Germinal center (tissue), 1 donor: ENCODE results near the gene CHN2.

Experiments used
- DNase-seq: peaks from one replicate; pipeline ENCODE4 v3.0.0; 2012; ENCODE audit warnings: mixed read lengths, low spot score

The CHN2 gene

GRCh38 chr7:29285444-29285793, 90.8 kb downstream of the CHN2 start:
- DNase-seq: no peak

GRCh38 chr7:29285861-29286260, 91.3 kb downstream of the CHN2 start:
- no peak for DNase-seq

- no peak for DNase-seq
Observed at GRCh38 chr7:29287366-29287765, 92.8 kb downstream of the CHN2 start.

GRCh38 chr7:29288181-29289091, 93.9 kb downstream of the CHN2 start:
- no peak for DNase-seq

DNA sequence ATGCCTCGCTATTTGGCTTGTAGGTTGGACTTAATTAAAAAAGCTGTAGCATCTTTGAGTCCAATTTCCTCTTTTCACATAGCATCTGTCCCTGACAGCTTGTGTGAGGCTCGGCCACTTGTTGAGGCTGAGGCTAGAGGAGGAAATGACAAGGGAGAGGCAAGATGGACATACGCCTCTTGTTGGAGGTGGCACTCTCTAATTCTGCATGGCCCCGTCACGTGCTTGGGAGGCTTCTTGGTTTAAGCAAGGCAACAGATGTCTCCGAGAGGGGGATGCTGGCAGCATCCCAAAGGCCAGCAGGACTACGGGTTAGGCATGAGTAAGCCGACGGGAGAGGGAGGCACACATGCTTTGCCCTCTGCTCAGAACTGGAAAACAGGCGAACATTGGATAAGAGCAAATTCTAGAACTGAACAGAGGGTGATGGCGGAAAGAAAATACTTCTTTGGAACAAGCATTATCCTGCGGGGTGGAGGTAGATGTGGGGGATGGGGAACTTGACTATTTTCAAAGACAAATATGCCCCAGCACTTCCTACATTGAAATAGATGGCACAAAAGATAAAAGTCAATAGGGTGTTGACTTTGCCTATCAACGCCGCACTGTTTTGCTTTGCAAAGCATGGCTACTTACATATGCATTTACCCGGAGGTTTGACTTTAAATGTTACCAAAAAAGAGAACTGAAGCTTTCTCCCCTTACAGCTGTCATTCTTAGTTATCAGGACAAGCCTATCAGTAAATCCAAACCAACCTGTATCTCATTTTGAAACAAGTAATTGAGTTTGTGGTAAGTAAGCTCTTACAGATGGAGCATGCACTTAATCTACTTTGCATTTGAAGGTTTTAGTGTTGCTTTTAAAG, 94.8 kb downstream of the CHN2 start:
- DNase-seq: peak; percentile 67

DNA sequence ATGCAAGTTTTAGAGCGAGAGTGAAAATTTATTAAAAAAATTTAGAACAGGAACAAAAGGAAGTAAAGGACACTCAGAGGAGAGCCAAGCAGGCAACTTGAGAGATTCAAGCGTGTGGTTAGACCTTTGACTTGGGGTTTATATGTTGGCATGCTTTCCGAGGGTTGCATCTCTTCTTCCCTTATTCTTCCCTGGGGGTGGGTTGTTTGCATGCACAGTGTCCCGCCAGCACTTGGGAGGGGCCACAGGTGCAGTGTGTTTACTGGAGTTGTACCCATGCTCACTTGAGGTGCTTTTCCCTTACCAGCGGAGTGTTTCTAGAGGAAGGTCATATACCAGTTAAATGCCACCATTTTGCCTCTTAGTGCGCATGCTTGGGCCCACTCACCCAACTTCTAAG, 96.3 kb downstream of the CHN2 start:
- no peak for DNase-seq

GRCh38 chr7:29291723-29292618, 97.4 kb downstream of the CHN2 start:
- DNase-seq: no peak

DNA sequence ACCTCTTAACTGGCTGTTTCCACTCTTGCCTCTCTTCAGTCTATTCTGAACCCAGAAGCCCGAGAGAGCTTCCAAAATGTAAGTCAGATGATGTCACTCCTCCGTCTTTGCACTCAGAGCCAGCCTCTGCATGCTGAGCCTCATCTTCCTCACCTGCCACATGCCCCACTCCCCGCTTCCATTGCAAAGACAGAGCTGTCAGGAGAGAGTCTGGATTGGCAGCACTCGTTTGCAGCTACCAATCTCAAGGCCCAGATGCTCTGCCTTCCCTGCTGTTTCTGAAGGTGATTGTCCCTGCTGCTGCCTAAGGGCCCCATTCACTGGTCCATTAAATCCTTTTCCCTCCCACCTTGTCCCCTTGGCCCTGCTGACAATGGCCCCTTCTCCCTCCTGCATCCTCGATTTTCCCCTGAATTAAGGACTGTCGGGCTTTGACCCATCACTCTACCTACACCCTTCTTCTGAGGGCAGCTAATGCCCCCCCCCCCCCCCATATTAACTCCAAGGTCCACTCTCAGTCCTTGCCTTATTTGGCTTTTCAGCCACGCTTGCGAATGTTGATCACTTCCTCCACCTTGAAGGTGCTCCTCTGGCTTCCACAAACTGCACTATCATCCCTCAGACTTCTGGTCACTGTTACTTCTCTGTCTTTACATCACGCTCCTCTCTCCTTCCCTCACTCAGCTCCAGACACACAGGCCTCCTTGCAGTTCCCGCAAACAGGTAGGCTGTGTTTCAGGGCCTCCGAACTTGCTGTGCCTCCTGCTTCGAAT, 98.5 kb downstream of the CHN2 start:
- DNase-seq: no peak

DNA sequence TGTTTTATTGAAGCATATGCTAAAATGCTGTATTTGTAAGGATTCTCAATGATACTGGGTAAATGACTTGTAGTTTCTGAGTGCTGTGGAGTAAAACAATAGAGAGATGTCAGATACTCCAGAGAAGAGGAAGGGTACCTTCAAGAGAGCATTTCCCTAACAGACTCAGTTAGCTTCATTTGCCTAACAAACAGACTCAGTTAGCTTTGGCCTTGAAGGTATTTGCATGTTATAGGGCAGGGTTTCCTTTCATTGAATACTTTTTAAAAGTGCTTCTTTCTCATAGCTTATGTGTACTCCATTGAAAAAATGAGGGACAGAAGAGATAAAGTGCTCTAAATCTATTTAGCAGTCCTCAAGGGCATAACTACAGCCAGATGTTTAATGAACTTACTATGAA, 101.8 kb downstream of the CHN2 start:
- no peak for DNase-seq

- DNase-seq: no peak
Observed at GRCh38 chr7:29297194-29297890, 102.8 kb downstream of the CHN2 start.

DNA sequence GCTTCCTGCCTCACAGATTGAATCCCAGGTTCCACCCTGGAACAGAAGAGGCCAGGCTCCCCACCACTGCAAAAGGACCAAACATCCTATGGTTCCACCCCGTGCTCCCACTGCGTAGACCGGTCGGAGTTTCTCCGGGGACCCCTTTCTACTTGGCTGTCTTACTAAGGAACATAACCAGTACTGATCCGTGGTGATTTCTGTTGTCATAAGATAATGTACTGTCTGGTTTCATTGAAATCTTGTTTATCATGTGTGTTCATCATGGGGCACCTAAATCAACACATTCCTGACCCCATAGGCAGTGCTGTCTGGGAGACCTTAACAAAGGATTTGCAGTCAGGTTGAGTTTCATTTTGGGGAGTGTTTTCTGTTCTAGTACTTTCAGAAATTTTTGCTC, 104.5 kb downstream of the CHN2 start:
- no peak for DNase-seq

DNA sequence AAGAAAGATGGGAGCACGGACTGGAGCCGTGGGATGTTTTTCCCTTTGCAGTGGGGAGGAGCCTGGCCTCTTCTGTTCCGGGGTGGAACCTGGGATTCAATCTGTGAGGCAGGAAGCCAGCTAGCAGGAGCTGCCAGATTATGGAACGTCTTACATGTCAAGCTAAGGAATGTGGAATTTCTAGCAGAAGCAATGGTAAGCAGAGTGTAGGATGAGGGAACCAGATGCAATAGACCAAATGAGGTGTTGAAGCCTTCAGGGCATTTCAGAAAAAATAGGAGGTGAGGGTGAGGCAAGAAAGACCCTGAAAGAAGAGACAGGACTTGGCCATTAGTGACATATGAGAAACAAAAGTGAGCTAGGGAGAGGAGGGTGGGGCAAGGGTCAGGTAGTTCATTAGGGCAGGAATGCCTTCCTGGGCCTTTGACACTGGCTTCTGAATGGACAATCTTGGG, 105.5 kb downstream of the CHN2 start:
- DNase-seq: no peak

DNA sequence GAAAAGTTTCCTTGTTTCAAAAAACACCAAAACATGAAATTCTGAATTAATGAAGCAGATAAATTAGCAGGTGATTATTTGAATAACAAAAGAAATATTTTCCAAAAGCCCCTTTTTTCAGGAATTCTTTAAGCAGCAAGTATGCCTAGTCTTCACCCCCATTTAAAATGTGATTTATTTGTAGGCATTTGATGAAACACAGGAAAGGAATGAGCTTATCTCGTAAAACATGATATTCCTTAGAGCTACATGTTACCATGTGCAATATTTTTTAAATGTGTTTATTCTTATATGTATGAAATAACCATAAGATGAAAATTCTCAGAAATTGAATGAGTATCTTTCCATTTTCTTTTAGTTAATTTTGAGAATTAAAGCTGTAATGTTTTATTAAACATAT, 106.1 kb downstream of the CHN2 start:
- DNase-seq: no peak

DNA sequence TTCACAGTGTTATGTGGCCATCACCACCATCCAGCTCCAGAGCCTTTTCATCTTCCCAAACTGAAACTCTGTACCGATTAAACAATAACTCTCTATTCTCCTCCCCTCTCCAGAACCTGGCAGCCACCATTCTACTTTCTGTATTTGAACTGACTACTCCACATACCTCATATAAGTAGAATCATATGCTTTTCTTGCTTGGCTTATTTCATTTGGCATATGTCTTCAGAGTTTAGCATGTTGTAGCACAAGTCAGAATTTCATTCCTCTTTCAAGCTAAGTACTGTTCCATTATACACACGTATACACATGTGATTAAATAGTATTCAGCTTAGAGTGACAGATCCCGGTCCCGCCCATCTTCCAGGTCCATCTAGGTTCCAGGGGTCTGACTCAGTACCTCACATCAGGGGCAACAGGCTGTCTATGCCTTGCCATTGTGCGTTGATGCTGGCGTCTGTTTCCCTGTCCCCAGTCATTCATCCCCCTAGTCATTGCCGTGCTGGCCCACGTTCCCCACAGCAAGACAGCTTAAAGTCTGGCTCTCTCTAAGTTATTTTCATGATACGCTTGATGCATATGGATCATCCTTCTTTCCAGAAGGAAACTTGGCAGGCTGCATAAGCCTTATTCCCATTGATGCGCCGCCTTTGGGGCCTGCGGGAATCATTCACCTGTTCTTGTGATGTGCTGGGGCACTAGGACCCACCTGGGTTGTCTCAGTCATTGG, 108.3 kb downstream of the CHN2 start:
- no peak for DNase-seq

DNA sequence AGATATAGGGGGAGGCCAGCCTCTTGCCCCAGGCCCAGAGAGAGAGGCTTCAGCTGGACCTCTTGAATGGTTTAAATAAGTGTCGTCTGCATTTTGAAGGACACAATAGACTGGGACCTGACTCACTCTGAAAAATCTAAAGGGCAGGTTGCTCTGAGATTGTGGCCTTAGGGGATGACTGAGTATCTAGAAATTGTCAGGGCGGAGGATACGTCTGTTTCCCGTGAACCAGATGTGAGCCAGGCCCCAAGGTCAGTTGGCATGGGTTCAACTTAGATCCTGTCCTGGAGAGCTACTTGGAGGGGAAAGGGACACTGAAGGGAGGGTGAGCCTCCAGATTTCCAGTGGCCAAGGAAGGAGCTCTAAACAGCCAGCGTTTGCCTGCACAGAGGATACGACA, 110.2 kb downstream of the CHN2 start:
- DNase-seq: no peak

- no peak for DNase-seq
Observed at GRCh38 chr7:29306319-29306991, 111.9 kb downstream of the CHN2 start.

GRCh38 chr7:29308424-29308823, 113.8 kb downstream of the CHN2 start:
- DNase-seq: no peak

- DNase-seq: no peak
Observed at GRCh38 chr7:29309041-29309854, 114.7 kb downstream of the CHN2 start.

GRCh38 chr7:29310625-29311024, 116.0 kb downstream of the CHN2 start:
- no peak for DNase-seq
